ENCODE measurements around the gene RUSC1.

The RUSC1 gene

Small RNAs within 50 kb of the gene (small RNA-seq; reads per million reads assigned to genes)
- gene RNU6-106P (ENCODE audit: insufficient read depth): 2.3 reads per million, percentile 28 among the genes with 10 or more reads in this experiment

Measured in mesendoderm (in vitro differentiated cells).